Osteoblast (primary cell): Measurements from ENCODE around the gene KRTAP15-1. TPM values are rescaled to one million over a fixed set of nuclear protein-coding genes. Genes with fewer than 3 reads are reported as not detected.

ENCODE experiments used
- DNase-seq: peaks from one replicate; pipeline ENCODE4 v3.0.0; 2011; ENCODE audit warnings: low spot score, mixed read lengths; ENCODE audit not compliant: insufficient read length; ENCODE audit errors: missing footprints
- H2AFZ ChIP-seq: 2 replicates; pipeline ENCODE4 v1.6.0; 2011; ENCODE audit warnings: mild to moderate bottlenecking, low read length
- H3K27ac ChIP-seq: 2 replicates; pipeline ENCODE4 v1.5.1; 2011; ENCODE audit warnings: mild to moderate bottlenecking, low read depth, low read length, moderate library complexity
- H3K27me3 ChIP-seq: 2 replicates; pipeline ENCODE4 v1.6.0; 2012; ENCODE audit warnings: mild to moderate bottlenecking, control low read depth, inconsistent platforms, low read length, moderate library complexity; ENCODE audit not compliant: insufficient read depth
- H3K36me3 ChIP-seq: 2 replicates; pipeline ENCODE4 v1.5.1; 2011; ENCODE audit warnings: mild to moderate bottlenecking, low read length, control low read depth, moderate library complexity; ENCODE audit not compliant: insufficient read depth
- H3K4me1 ChIP-seq: 2 replicates; pipeline ENCODE4 v1.5.1; 2011; ENCODE audit warnings: mild to moderate bottlenecking, low read length, control low read depth, moderate library complexity; ENCODE audit not compliant: insufficient read depth
- H3K4me2 ChIP-seq: 2 replicates; pipeline ENCODE4 v1.6.0; 2011; ENCODE audit warnings: mild to moderate bottlenecking, low read length; ENCODE audit not compliant: insufficient read depth
- H3K4me3 ChIP-seq: fragments of 200-600 bp; sonication (generic); 3 replicates; pipeline ENCODE4 v1.5.1; 2012; ENCODE audit warnings: mild to moderate bottlenecking, low read length, inconsistent platforms; ENCODE audit not compliant: insufficient read depth
- H3K79me2 ChIP-seq: 2 replicates; pipeline ENCODE4 v1.6.0; 2012; ENCODE audit warnings: mild to moderate bottlenecking, low read length, control low read depth, inconsistent platforms; ENCODE audit not compliant: insufficient read depth
- H3K9me3 ChIP-seq: 2 replicates; pipeline ENCODE4 v1.5.1; 2011; ENCODE audit warnings: low read depth, low read length, control low read depth
- H4K20me1 ChIP-seq: 2 replicates; pipeline ENCODE4 v1.6.0; 2012; ENCODE audit warnings: mild to moderate bottlenecking, low read length, control low read depth; ENCODE audit not compliant: insufficient read depth
- CTCF ChIP-seq: IDR thresholded peaks from 2 replicates; pipeline ENCODE4 v1.5.1; 2011; ENCODE audit warnings: mild to moderate bottlenecking, low read depth, low read length, moderate library complexity; ENCODE audit errors: extremely low read depth
- total RNA-seq: library from RNA; depleted of rRNA; stranded (reverse); fragments of >200 nt; gene quantifications from 2 replicates; pipeline ENCODE4 v1.2.3, GENCODE V29; 2012

Gene KRTAP15-1
- total RNA-seq, 1 donor: not detected

GRCh38 chr21:30486180-30486579 is 46.1 kb downstream of the KRTAP15-1 start:
- H3K27me3 ChIP-seq: no peaks in the 10 kb centered on the region
- no peaks in the 10 kb centered on the region for H3K79me2 ChIP-seq
- no peak overlapping the region for H3K27ac ChIP-seq
- H3K36me3 ChIP-seq: no peaks in the 10 kb centered on the region
- H3K4me3 ChIP-seq: no peak overlapping the region
- peaks cover 4% of the 10 kb centered on the region for H3K9me3 ChIP-seq
- H3K4me1 ChIP-seq: no peaks in the 10 kb centered on the region
- no peak overlapping the region for H3K4me2 ChIP-seq
- H4K20me1 ChIP-seq: no peaks in the 10 kb centered on the region
- DNase-seq: no peak
- TF ChIP-seq CTCF: no peak
- H2AFZ ChIP-seq: no peak overlapping the region

- no peaks in the 10 kb centered on the region for H3K27me3 ChIP-seq
- no peaks in the 10 kb centered on the region for H3K4me1 ChIP-seq
- TF ChIP-seq CTCF: no peak
- H3K4me3 ChIP-seq: no peak within 1 kb of the TSS
- no peaks in the 10 kb centered on the region for H3K36me3 ChIP-seq
- H3K79me2 ChIP-seq: no peaks in the 10 kb centered on the region
- H3K4me2 ChIP-seq: no peak within 1 kb of the TSS
- no peaks in the 10 kb centered on the region for H4K20me1 ChIP-seq
- no peak for DNase-seq
- no peak within 1 kb of the TSS for H3K27ac ChIP-seq
- H2AFZ ChIP-seq: no peak within 1 kb of the TSS
- H3K9me3 ChIP-seq: peaks cover 9% of the 10 kb centered on the region
Observed at GRCh38 chr21:30487336-30487735, 47.3 kb downstream of the KRTAP15-1 start, which contains the start of gene KRTAP19-2. TSS of gene KRTAP19-2 (minus strand) at chr21:30487436. CDS start at chr21:30487348, 88 bp downstream.

Other genes starting within 250 kb of the KRTAP15-1 start
- gene CLDN8, start 224.2 kb upstream of the KRTAP15-1 start, total RNA-seq: not detected in 2 replicates
- gene KRTAP24-1, start 157.3 kb upstream of the KRTAP15-1 start, total RNA-seq: not detected in 2 replicates
- not detected in 2 replicates for gene KRTAP25-1, start 150.8 kb upstream of the KRTAP15-1 start, total RNA-seq
- not detected in 2 replicates for gene KRTAP26-1, start 120.0 kb upstream of the KRTAP15-1 start, total RNA-seq
- gene KRTAP27-1, start 102.6 kb upstream of the KRTAP15-1 start, total RNA-seq: not detected in 2 replicates
- not detected in 2 replicates for gene KRTAP23-1, start 91.7 kb upstream of the KRTAP15-1 start, total RNA-seq
- not detected in 2 replicates for gene KRTAP13-2, start 68.0 kb upstream of the KRTAP15-1 start, total RNA-seq
- not detected in 2 replicates for gene KRTAP13-1, start 44.2 kb upstream of the KRTAP15-1 start, total RNA-seq
- gene KRTAP13-3, start 14.3 kb upstream of the KRTAP15-1 start, total RNA-seq: not detected in 2 replicates
- gene KRTAP13-4, start 10.1 kb upstream of the KRTAP15-1 start, total RNA-seq: not detected in 2 replicates
- gene KRTAP19-1, start 40.1 kb downstream of the KRTAP15-1 start, total RNA-seq: not detected in 2 replicates
- gene KRTAP19-2, start 47.2 kb downstream of the KRTAP15-1 start, total RNA-seq: not detected in 2 replicates
- gene KRTAP19-3, start 51.7 kb downstream of the KRTAP15-1 start, total RNA-seq: not detected in 2 replicates
- not detected in 2 replicates for gene KRTAP19-4, start 56.9 kb downstream of the KRTAP15-1 start, total RNA-seq
- gene KRTAP19-5, start 61.9 kb downstream of the KRTAP15-1 start, total RNA-seq: not detected in 2 replicates
- gene KRTAP19-6, start 101.6 kb downstream of the KRTAP15-1 start, total RNA-seq: not detected in 2 replicates
- gene KRTAP19-7, start 121.0 kb downstream of the KRTAP15-1 start, total RNA-seq: not detected in 2 replicates
- not detected in 2 replicates for gene KRTAP22-2, start 150.1 kb downstream of the KRTAP15-1 start, total RNA-seq
- gene KRTAP6-3, start 152.2 kb downstream of the KRTAP15-1 start, total RNA-seq: not detected in 2 replicates
- not detected in 2 replicates for gene KRTAP6-2, start 158.6 kb downstream of the KRTAP15-1 start, total RNA-seq
- gene KRTAP22-1, start 160.8 kb downstream of the KRTAP15-1 start, total RNA-seq: not detected in 2 replicates
- not detected in 2 replicates for gene KRTAP6-1, start 173.7 kb downstream of the KRTAP15-1 start, total RNA-seq
- not detected in 2 replicates for gene KRTAP20-1, start 176.2 kb downstream of the KRTAP15-1 start, total RNA-seq
- gene KRTAP20-4, start 180.4 kb downstream of the KRTAP15-1 start, total RNA-seq: not detected in 2 replicates
- not detected in 2 replicates for gene KRTAP20-2, start 194.9 kb downstream of the KRTAP15-1 start, total RNA-seq
- gene KRTAP20-3, start 202.6 kb downstream of the KRTAP15-1 start, total RNA-seq: not detected in 2 replicates